Measurements from ENCODE around the gene AIFM2. TPM values are rescaled to one million over a fixed set of nuclear protein-coding genes. Genes with fewer than 3 reads are reported as not detected.

The AIFM2 gene
- polyA plus RNA-seq, 1 donor = 6.6 TPM

DNA sequence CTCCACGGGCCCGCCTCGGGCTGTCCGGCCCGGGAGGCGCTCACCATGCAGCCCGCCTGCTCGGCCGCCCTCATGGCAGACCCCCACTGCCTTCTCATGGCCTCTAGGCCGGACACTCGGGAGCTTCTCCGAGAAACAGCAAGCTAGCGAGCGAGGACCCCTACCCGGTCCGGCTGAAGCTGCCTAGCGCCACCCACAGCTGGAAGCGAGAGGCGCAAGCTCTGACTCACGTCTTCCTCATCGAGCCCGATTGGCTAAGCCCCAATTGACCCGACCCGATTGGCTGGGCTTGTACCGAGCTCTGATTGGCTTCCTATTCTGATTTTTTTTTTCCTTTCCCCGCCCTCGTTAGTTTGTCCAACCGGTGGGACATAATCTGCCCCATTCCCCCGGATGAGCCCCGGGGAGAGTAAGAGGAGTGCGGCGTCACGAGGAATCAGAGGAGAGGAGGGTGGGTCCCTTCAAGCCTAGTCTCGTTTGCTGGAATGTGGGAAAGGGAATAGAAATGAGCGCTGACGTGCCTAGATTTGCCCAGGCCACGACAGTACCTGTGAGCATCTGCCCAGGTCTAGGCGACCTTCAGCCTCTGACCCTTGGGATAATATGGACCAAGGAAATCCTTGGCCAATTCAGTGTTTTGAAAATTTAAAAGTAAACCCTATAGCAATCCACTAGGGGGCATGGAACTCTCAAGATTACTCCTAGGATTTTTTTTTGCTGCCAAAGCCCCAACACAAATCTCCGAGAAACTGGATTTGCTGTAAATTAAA, 14.0 kb upstream of the AIFM2 start, which contains the start of gene TYSND1:
Gene TYSND1, minus strand, starts transcription at position 212 of the 770 bp plus-strand sequence. Its CDS starts 114 bp downstream, at position 98.
- DNase-seq = peak; percentile 99

GRCh38 chr10:70145666-70146488, 13.3 kb upstream of the AIFM2 start:
- DNase-seq = peak; percentile 59

DNA sequence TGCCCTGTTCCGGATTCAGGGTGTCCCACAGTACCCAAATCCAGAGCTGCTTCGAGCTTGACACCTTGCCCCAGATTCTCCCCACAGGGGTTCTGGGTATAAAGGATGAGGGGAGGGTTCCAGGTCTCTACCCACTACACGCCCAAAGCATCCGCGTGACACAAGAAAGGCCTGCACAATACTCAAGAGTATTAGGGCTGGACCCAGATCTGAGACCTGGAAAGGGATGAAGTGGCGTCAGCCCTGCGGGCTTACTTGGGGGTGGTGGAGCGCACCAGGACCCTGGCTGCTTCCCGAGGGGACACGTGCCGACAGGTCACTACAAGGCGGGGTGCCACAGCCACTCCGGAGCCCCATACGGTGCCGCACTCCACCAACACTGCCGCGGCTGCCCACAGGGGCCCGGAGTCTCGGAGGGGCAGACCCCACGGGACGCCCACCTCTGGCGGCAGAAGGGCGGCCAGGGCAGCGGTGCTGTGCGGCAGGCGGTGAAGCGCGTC, 12.6 kb upstream of the AIFM2 start:
- DNase-seq = no peak

DNA sequence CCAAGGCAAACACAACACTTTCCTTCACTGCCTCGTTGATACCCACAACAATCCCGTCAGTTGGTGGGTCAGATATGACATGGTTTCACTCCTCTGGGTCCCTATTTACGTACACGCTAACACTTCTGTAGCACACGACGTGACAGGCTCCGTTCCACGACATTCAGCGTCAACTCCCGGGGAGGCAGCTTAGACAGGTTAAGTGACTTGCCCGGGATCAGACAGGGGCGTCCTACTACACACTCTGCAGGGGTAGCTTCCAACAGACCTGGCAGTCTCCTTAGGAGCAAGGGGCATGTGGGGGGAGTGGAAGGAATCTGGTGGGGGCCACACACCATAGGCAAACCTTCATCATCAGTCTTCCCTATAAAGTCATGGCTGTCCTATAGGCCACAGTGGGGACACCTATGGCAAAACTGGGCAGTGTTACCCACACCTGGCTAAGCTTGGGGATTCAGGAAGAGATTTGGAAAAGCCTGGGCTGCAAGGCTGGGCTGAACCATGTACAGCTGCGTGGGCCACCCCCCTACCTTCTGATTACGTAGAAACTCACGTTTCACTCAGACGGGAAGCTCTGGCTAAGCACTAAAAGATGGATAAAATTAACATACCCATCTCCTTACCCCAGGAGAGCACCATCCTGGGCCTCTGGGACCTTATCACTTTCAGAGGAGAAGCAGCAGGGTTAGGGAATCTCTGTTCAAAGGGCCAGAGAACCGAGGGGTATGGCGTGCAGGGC, 11.9 kb upstream of the AIFM2 start:
- DNase-seq = no peak

GRCh38 chr10:70142555-70142954, 9.9 kb upstream of the AIFM2 start:
- DNase-seq = no peak

- no peak for DNase-seq
Measured at GRCh38 chr10:70140297-70140696, 7.7 kb upstream of the AIFM2 start.

DNA sequence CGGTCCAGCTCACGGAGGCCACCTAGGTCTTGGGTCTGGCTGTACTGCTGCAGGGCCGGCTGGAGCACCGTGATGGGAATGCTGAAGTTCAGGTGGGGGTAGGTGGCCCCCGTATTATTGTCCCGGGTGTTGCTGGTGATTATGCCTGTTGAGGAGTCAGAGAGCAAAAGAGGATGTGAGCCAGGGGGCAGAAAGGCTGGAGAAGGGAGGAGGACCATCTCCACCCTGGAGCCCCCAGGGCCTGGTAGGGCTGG, 7.3 kb upstream of the AIFM2 start:
- DNase-seq = no peak

DNA sequence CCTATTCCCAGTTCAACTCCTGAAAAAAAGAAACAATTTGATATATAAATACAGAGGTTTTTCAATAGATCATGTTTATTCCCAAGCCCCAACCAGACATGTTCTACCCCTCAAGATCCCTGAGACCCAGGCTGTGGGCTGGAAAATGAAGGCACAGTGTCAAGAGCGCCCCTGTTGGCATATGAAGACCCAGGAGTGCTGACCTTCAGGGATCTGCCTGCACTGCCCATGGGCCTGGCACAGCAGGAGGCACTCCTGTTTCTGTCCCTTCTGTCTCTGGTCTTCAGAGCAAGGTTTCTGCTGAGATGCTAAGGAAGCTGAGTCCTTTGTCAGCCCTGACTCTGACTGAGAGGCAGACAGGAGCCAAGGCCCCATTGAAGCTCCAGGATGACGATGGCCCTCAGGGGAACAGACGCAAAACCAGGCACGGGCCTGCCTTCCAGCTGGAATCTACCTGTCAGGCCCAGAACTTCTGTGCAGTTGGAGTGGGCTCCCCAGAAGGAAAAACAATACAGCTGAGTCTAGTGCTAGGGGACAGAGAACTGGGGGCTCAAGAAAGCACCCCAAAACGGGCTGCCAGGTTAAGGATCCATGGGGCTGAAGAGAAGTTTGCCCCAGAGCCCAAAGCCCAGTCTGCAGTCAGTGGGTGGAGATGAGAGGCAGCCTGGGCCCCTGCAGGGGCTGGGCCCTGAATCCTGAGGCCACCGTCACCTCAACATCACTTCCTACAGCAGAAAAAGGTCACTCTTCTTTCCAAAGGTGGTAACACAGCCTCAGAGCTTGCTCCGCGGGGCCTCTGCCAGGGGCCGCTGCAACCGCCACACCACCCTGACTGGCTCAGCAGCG, 6.7 kb upstream of the AIFM2 start:
- DNase-seq = no peak

DNA sequence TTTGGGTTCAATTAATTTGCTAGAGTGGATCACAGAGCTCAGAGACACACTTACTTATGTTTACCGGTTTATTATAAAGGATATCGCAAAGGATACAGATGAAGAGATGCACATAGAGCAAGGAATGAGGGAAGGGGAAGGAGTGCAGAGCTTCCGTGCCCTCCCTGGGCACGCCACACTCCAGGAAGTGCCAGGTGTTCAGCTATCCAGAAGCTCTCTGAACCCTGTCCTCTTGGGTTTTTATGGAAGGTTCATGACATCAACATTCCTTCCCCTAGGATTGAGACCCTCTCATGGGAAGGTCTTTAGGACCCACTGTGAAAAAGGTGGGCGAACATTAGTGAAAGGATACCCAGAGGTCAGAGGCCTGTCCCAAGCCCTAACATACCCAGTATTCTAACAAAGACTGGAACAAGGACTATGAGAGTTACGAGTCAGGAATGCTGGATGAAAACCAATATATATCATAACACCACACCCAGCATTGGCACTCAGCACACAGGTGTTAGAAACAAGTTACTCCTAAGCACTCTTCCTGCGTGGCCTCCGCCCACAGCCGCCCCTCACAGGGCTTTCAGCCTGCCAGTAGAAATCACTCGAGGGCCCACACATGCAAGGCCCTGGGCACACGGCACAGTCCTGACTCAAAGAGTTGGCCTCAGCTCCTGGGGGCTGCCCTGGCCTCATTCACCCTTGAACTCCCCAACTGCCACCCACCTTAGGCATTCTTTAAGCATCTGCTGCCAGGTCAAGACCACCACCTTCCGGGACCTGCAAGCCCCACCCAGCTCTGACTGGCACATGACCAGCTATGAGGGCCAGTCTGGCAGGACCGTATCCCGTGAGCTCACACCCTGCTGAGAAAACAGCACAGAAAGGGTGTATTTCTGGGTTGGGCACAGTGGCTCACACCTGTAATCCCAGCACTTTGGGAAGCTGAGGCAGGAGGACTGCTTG, 5.6 kb upstream of the AIFM2 start:
- no peak for DNase-seq

- no peak for DNase-seq
Measured at GRCh38 chr10:70137135-70137534, 4.5 kb upstream of the AIFM2 start.

DNA sequence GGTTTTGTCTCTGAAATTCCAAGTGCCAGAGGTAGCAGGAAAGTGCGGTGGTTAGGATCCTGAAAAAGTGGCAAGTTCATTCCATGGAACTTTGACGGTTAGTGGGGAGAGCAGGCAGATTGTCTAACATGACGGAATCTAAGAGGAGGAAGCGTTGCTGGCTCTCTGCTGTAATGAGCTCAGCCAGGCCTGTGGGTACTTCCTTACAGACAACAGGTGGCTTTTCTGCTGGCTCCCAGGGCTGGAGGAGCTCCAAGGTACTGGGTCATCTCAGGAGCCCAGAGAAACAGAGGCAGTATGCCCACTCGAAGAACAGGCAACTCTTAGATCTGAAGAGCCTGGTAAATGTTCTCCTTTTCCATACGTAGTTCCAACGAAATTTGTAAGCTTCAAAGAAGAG, 3.1 kb upstream of the AIFM2 start:
- DNase-seq = no peak

- DNase-seq = no peak
Measured at GRCh38 chr10:70135046-70135445, 2.4 kb upstream of the AIFM2 start.

- DNase-seq = no peak
Measured at GRCh38 chr10:70131560-70131937, 1.1 kb downstream of the AIFM2 start.

DNA sequence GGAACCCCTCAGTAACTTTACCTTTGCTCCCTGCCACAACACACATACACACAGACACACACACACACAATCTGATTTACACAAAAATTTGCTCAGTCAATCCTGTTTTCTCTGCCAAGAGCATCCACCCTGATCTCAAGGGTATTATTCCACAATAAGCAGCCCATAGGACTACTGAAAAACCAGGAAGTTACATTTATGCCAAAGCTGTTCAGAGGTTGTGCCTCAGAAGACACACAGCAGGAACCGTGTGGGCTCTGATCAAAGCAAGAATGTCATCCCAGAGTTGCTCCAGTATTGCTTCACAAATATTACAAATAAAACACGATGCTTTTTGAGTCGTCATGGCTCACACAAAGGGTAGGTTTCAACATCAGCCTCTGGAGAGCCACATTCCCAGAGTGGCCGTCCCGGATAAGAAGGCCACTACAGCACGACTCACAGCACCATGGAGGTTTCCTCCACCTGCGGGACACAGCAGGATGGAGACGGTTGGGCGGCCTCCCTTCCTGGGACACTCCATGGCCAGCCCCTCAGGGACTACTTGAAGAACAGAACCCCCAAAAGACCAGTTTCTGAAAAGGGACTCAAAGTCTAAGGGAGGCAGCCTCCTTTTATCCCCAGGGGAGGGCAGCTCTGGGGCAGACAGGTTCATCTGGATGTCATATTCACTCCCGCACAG, 1.6 kb downstream of the AIFM2 start:
- DNase-seq = no peak

GRCh38 chr10:70126700-70127395, 5.8 kb downstream of the AIFM2 start:
- DNase-seq = no peak

DNA sequence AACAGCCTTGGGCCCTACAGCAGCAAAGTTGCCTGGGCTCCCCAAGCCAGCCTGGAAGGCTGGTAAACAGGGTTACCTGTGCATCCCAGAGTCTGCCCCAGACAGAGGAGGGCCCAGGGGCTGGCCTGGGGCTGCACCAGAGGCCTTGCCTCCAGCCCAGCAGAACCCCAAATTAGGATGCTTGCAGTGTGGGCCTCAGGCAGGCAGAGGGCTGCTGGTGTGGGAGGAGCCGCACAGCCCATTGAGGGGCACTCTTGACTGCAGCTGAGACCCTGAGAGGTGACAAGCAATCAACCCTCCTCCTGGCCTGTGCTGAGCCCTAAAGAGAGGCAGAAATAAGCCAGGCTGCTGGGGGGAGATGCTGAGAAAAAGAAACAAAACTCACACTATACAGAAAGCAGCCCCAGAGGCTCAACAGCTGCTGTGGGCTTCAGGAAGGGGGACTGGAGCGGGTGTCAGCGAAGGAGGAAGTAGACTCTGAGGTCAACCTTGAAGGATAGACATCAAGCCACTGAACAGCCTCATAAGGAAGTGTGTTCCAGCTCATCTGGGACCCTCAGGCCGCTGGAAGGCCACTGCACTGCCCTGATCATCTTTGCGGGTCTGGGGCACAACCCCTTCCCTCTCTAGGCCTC, 6.6 kb downstream of the AIFM2 start:
- DNase-seq = no peak

- no peak for DNase-seq
Measured at GRCh38 chr10:70124918-70125317, 7.7 kb downstream of the AIFM2 start.

DNA sequence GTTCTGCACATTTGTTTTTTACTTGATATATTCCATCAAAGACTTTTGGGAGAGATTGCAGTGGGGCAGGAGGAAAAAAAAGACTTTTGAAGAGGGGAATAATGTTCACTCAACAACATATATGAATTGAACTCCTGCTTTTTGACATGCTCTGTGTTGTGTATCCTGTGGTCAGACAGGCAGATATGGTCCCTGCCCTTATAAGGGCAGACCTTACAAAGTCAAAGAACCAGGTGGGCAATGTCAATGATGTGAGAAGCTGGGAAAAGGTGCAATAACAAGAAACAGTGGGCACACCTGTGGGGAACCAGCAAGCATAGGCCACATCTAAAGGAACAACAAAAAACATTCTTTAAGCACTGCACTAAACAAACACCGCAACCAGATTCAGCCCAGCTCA, 8.2 kb downstream of the AIFM2 start:
- DNase-seq = no peak

- DNase-seq = no peak
Measured at GRCh38 chr10:70123817-70124216, 8.8 kb downstream of the AIFM2 start.
